ENCODE measurements around the gene RNF128.

RNF128 gene, protein sequence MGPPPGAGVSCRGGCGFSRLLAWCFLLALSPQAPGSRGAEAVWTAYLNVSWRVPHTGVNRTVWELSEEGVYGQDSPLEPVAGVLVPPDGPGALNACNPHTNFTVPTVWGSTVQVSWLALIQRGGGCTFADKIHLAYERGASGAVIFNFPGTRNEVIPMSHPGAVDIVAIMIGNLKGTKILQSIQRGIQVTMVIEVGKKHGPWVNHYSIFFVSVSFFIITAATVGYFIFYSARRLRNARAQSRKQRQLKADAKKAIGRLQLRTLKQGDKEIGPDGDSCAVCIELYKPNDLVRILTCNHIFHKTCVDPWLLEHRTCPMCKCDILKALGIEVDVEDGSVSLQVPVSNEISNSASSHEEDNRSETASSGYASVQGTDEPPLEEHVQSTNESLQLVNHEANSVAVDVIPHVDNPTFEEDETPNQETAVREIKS

DNA sequence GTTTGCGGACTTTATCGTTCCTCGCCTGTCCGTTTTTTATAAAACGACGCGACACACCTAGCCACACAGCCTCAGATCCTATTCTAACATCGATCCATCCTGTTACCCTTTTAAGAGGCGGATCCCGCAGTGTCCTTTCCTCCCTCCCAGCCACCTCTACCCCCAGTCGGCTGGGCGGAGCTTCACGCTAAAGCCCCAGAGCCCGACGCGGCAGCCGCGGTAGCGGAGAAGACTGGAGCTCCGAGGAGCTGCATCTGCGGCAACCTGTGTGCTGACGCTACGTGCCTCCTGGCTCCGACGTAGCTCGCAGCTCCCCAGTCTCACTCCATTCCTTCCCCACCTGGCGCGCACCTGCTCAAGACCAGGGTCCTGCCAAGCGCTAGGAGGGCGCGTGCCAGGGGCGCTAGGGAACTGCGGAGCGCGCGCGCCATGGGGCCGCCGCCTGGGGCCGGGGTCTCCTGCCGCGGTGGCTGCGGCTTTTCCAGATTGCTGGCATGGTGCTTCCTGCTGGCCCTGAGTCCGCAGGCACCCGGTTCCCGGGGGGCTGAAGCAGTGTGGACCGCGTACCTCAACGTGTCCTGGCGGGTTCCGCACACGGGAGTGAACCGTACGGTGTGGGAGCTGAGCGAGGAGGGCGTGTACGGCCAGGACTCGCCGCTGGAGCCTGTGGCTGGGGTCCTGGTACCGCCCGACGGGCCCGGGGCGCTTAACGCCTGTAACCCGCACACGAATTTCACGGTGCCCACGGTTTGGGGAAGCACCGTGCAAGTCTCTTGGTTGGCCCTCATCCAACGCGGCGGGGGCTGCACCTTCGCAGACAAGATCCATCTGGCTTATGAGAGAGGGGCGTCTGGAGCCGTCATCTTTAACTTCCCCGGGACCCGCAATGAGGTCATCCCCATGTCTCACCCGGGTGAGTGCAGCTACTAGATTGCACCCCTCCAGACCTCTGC, at the start of gene RNF128:
Gene RNF128 (plus strand): TSS at position 217 of the 953 bp plus-strand sequence. CDS start 213 bp downstream, at position 430.
- no peak for DNase-seq (ENCODE audit: low read depth in 3 of 3, low spot score in 1 of 3)

DNA sequence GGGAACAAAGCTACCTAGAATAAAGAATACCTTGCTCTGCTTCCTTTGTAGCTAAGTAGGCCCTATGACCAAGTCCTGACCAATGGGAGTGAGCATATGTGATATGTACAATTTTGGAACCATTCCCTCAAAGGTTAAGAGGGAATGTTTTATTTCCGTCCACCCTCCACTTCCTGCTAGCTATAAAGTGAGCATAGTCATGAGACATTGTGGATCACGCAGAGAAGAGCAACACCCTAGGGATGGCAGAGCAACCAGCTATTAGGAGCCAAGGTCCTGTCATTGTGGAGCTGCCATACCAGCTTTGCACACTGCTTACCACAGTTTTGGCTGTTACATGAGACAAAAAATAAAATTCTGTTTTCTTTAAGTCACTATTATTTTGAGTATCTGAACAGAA, 45.8 kb upstream of the RNF128 start:
- no peak for DNase-seq (ENCODE audit: low read depth in 3 of 3, low spot score in 1 of 3)

DNA sequence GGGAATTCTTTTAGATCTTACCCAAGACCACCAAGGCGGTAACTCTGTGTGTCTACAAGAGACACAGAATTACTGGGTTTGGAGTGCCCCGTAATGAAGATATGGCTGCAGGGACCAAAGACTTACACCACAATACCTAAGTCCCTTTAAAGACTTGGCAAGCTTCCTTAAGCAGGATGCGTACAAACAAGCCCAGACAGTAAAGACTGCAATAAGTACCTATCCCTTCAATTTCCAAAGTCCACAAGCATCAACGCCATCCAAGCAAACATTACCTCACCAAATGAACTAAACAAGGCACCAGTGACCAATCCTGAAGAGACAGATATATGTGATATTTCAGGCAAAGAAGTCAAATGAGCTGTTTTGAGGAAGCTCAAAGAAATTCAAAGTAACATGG, 42.3 kb upstream of the RNF128 start:
- DNase-seq (ENCODE audit: low read depth in 3 of 3, low spot score in 1 of 3): no peak

DNA sequence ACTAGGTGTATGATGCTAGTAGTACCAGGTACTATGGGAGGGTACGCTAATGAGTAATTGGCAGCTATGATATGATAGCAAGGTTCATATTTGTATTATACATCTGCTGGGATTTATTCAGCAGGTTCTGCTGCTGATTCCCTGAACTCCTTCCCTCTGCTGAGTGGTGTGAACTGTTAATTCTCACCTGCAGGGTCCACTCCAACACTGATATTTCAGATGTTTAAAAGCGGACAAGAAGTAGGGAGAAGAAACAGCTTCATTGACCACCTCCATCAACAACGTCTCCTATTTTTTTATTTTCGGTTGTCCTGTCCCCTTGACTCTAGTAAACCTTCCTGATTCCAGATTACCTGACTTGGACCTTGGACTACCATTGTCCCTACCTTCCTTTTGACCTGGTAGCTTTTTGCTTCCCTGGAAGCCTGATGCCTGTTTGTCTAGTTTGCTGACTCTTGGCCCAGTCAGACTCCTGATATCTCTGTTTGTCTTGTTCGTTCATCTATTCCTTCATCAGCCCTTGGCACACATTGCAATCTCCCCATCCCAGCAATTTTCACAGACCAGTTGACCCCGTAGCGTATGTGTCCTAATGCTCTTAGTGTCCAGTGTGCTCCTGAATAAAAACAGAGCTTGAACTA, 34.0 kb upstream of the RNF128 start:
- no peak for DNase-seq (ENCODE audit: low read depth in 3 of 3, low spot score in 1 of 3)

DNA sequence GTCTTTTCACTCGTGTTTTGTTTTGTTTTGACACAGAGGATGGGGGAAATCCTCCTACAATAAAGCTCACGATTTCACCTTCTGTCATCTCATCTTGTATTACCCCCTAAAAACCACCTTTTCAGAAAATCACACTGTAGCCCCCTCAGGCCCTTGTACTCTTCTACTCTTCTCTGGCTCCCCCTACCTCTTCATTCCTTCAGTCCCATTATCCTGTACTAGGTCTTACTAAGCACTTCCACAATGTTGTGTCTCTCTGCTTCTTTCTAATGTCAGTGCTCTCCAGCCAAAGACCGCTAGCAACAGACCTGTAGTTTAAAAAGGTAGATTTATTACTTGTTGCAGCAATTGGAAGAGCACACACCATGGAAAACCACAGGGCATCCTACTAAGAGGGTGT, 30.0 kb upstream of the RNF128 start:
- no peak for DNase-seq (ENCODE audit: low read depth in 3 of 3, low spot score in 1 of 3)

DNA sequence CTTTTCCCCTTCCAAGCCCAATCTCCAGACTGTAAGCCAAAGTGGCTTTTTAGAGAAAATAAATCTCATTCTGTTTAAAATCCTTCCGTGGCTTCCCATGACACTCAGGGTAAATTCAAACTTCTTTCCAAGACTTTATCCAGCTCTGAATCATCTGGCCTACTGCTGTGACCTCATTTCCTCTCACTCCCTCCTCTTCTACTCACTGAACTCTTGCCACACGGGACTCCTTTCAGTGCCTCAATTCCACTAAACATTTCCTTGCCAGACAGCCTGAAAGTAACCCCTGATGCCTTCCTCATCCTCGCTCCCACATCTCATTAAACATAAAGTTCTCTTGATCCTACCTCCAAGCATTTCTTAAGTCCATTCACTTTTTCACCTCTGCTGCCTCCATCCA, 27.8 kb upstream of the RNF128 start:
- no peak for DNase-seq (ENCODE audit: low read depth in 3 of 3, low spot score in 1 of 3)

DNA sequence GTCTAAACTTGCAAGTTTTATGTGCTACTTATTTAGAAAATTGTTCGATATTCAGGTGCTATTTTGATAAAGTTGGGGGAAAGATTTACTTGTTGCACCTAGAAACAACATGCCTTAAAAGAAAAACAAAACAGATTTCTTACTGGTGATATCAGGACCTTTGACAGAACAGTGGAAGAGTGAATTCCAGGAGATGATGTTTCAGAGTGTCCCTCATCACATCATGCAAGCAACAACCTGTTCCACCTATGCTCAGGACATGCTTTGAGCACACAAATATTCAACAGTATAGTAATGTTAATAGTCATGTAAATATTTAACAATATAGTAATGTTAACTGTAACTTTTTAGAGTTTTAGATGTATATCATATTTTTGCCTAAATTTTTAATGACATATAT, 23.9 kb upstream of the RNF128 start:
- DNase-seq (ENCODE audit: low read depth in 3 of 3, low spot score in 1 of 3): no peak

DNA sequence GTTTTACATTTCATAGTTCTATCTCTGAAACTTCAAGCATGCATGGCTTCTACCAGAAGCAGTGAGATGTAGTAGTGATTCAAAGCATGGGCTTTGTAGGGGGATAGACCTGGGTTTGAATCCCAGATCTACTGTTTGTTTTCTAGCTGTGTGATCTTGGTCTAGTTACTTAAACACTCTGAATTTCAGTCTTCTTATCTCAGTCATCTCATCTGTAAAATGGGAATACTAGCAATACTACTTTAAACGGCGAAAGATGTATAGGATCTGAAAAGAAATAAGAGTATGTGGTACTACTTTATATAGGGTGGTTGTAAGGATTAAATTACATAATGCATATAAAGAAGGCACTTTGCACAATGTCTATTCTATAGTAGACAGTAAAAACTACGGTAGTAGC, 20.0 kb upstream of the RNF128 start:
- no peak for DNase-seq (ENCODE audit: low read depth in 3 of 3, low spot score in 1 of 3)

DNA sequence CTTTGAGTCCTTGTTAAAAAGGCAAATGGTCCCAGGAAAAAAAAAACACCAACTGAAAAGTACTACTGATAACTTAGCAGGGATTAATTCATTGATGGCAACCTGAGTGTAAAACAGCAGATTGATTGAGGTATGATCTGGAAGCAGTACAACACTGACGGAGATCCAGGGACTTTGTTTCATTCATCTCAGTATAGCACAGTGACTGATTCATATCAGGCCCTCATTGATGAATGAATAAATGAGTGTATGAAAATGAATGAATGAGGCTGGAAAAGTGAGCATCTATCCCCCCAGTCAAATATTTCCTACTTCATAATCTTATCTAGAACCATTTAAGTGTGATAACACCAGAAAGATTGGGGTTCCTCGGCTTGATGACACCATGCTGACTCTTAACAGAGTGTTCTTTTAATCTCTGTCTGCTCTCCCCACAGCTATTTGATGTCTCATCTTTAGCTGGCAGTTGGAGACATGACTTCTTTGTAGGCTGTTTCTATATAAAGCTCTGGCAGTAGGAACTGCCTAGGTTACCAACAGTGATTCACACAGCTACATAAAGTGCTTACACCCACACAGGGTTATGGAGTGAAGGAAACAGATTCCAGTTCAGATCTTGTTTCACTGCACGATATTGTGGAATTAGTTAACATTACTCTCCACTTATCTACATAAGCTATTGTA, 18.6 kb upstream of the RNF128 start:
- DNase-seq (ENCODE audit: low read depth in 3 of 3, low spot score in 1 of 3): no peak

DNA sequence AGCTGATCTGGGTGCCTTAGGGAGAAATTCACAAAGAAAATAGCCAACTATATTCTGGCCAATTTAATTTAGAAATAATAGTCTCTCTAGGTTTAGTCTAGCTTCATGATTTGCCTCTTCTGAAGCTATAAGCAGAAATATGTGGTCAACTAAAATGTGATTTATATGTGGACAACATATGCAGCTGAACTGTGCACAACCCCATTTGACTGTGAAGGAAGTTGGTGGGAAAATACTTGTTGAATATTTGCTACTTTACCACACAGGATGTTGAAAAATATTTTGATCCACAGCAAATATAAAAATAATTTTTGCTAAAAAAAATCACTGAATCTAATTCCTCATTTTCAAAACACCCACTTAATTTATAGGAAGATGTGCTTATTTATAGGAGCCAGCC, 15.7 kb upstream of the RNF128 start:
- no peak for DNase-seq (ENCODE audit: low read depth in 3 of 3, low spot score in 1 of 3)

DNA sequence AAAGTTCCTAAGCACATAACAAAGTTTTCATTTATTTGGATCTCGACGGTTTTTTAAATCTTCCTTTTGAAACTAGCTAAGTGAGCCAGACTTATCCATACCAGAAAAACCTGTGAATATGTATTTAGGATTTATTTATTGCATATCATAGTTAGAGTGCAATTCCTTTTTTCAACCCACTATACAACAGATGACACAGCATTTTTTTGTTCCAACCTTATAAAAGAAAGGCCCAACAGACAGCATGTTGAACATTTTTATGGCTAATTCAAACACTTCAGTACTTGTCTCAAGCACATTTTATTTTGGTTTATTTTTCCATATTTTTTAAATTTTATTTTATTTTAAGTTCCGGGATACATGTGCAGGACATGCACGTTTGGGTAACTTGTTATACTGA, 15.1 kb upstream of the RNF128 start:
- no peak for DNase-seq (ENCODE audit: low read depth in 3 of 3, low spot score in 1 of 3)

DNA sequence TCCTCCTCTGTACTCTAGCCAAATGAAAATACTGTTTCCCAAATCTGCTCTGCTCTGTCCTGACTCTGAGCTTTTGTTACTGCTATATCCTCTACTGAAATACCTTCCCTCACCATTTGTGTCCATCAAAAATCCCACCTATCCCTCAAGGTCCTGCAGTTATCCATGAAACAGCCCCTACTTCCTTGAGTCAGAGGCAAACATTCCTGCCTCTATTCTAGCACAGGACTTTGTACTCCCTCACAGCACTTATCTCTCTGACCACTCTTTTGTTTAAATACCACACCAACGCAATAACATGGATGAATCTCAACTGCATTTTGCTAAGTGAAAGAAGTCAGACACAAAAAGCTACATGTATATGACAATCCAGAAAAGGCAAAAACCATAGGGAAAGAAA, 10.5 kb upstream of the RNF128 start:
- no peak for DNase-seq (ENCODE audit: low read depth in 3 of 3, low spot score in 1 of 3)

DNA sequence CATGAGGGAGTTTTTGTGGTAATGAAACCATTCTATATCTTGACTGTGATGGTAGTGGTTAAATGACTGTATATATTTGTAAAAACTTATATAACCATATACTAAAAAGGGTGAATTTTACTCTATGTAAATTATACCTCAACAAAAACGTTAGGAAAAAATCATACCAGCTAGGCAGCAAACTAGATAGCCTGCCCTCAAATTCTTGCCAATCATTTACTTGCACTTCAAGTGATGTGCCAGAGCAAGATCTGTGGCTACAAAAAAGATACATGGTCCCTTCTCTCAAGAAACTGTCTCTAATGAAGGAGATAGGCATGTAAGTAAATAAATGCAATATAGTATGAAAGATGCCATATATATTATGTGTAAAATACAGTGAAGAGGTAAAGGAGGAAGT, 10.0 kb upstream of the RNF128 start:
- DNase-seq (ENCODE audit: low read depth in 3 of 3, low spot score in 1 of 3): no peak

DNA sequence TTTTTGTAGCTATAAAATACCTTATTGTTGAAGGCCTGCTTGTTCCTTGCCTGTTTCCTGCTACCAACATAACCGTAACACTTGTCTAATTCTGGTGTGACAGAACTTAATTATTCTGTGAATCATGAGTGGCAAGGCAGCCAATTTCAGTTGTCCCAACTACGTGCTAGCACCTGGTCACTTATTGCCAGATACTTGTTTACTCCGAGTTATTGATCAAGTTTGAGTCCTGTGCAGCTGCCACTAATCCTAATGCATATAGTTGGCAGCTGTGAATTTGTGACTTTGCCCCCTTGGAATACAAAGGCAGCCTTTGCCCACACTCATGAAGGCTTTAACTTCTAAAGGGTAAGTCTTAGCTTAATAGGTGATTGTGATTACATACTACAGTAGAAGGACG, 7.8 kb upstream of the RNF128 start:
- no peak for DNase-seq (ENCODE audit: low read depth in 3 of 3, low spot score in 1 of 3)

DNA sequence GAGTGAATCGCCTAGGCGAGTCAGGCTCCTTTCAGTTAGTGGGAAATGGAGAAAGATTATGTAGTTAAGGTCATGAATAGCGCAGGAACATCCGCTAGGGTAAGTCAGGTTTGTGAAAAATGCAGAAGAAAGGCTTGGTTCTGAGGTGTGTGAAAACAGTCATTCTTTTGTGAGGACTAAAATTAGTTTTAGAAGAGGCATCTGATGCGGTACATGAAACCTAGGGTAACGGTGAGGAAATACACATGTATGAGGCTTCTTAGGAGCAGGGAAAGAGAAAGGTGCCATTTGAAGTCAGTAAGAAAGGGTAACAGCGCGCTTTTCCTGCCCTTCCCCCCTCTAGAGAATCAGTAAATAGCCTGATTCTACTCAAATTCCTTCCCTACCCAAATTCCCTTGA, 570 bp upstream of the RNF128 start:
- DNase-seq (ENCODE audit: low read depth in 3 of 3, low spot score in 1 of 3): no peak

DNA sequence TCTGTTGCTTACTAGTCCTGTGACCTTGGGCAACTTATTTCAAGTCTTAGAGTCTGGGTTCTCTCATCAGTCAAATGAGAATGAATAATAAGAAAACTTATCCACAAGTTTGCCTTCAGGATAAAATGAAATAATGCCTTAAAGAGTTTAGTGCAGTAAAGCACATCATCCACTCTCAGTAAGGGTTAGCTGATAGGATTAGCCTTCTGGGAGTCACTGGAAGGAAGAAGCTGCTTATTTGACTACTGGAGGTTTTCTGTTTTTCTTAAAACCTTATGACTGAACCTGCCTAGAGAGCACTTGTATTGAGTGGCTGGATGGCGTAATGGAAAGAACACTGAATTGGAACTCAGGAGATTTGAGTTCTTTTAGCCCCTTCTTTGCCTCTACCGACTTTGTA, 1.8 kb downstream of the RNF128 start:
- DNase-seq (ENCODE audit: low read depth in 3 of 3, low spot score in 1 of 3): no peak

DNA sequence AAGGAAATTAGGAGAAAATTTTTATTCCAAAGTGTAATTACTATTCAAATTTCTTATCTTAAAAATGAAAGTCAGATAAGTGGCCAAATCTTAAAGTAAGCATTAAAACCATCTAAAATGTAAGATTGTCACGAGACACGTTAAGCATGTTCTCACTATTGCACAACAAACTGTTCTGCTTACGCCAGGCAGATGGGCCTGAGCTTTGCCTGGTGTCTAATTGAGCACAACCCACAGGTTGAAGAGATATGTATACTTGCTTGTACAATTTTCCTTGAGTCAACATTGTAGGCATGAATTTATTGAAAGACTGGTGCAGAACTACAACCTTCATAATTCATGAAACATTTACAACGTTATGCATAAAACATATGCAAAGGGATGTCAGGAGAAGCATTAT, 3.9 kb downstream of the RNF128 start:
- DNase-seq (ENCODE audit: low read depth in 3 of 3, low spot score in 1 of 3): no peak

DNA sequence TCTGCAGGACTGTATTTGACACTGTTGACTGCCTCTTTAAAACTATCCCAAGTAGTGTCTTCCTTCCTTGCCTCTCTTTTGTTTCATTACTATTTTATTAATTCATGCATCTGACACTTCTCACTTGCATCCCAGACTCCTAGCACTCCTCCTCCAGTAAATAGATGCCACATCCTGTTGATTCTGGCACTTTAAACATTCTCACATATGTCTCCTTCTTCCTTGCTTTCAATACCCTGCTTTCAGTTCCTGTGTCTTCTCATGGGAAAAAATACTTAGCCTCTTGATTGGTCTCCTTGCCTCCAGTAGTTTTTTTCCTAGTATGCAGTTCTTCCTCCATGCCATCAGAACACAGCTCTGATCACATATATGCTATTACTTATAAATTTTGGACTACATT, 5.1 kb downstream of the RNF128 start:
- no peak for DNase-seq (ENCODE audit: low read depth in 3 of 3, low spot score in 1 of 3)

DNA sequence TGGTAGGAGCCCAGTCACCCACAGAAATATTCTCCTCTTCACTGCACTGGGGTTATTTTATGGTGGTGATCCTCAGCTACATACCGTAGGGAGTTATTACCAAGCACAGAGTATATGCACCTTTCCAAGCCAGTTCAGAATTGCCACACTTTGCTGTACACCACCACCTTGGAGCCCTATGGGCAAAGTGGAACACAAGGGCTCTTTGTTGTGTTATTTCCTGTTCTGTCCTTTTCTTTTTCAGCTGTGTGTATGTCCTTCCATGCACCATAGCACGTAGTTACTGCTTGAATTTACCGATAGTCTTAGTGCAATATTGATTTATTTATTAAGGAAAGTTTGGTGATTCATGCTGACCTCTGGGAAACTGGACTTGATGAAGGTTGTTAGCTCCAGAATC, 8.3 kb downstream of the RNF128 start:
- no peak for DNase-seq (ENCODE audit: low read depth in 3 of 3, low spot score in 1 of 3)

DNA sequence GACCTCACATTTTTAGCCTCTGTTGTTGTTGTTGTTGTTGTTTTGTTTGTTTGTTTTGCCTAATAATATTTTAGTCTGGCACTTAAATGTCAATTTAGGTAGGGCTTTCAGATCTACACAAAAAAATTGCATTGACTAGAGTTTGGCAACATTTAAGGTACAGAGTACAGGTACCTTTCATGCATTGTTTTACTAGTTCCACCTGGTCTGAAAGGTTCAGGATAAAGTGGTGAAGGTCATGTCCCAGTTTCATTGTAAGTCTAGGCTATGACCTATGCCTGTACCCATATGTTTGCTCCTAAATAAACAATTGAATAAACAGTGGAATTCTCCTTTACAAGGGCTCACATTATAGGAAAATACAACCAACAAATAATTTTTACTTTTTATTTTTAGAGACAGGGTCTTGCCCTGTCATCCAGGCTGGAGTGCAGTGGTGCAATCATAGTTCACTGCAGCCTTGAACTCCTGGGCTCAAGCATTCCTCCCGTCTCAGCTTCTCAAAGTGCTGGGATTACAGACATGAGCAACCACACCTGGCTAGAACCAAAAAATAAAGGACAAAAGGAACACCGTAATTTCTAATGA, 13.8 kb downstream of the RNF128 start:
- DNase-seq (ENCODE audit: low read depth in 3 of 3, low spot score in 1 of 3): no peak

DNA sequence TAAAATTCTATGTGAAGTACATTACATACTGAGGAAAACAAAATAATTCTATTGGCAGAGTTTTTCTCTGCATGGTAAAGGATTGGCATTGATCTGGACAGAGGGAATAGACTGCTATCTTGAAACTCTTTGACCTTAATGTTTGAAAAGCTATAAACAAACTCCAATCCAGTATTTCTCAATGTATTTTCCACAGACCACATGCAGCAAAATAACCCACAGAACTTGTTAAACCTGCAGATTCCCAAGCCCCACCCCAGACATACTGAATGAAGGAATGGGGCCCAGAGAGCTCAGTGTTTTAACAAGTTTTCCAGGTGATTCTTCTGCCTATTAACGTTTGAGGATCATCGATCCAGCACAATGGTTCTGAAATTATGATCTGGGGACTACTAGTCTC, 15.7 kb downstream of the RNF128 start:
- DNase-seq (ENCODE audit: low read depth in 3 of 3, low spot score in 1 of 3): no peak
